ENCODE data around the gene FAM162A. TPM values are rescaled to one million over a fixed set of nuclear protein-coding genes. Genes with fewer than 3 reads are reported as not detected.
"Not testable (repeated sequence)": the region's sequence is repeated elsewhere in the genome, so short reads cannot be mapped to it uniquely, and the experiment has no call there.

FAM162A gene
- total RNA-seq, 2 experiments from 2014 or later, result 32.8 to 34.6 TPM

GRCh38 chr3:122435950-122436349 is 52.0 kb downstream of the FAM162A start:
- no peak for ATAC-seq (ENCODE audit: poor library complexity)
- peaks cover 5% of the 10 kb centered on the region for H3K9me3 Mint-ChIP-seq
- no peak overlapping the region for H3K27ac Mint-ChIP-seq
- no peaks in the 10 kb centered on the region for H3K4me1 Mint-ChIP-seq (ENCODE audit: low read depth)
- H3K36me3 Mint-ChIP-seq (ENCODE audit: low read depth), result peaks cover 94% of the 10 kb centered on the region
- no peak overlapping the region for H3K4me3 Mint-ChIP-seq
- intact Hi-C loops (cut with DNase I, micrococcal nuclease), result no loop called here
- H3K27me3 ChIP-seq (ENCODE audit: control insufficient read depth in 1 of 2, insufficient read depth in 2 of 2, low read length in 2 of 2), result no peaks in the 10 kb centered on the region
- no peak overlapping the region for H3K27ac ChIP-seq (ENCODE audit: low read depth in 1 of 2, low read length in 2 of 2)
- peaks cover 7 to 14% of the 10 kb centered on the region in 2 experiments for H3K9me3 ChIP-seq (ENCODE audit: control insufficient read depth in 1 of 2, insufficient read depth in 1 of 2, low read length in 2 of 2)
- CTCF ChIA-PET, result interaction anchor here (0.7 kb wide), 1 partner anchor 349 kb away, joined by 3 read pairs; no protein-coding TSS in a partner anchor
- no peaks in the 10 kb centered on the region for H3K4me1 ChIP-seq (ENCODE audit: insufficient read depth, low read length)
- POLR2A ChIA-PET, result interaction anchor here (1.5 kb wide), 1 partner anchor 20 kb away, joined by 4 read pairs; the partner anchor contains the start of gene WDR5B
- DNase-seq, result no peak
- peaks cover 76% of the 10 kb centered on the region for H3K36me3 ChIP-seq (ENCODE audit: insufficient read depth, low read length)
- no peaks in the 10 kb centered on the region for H3K27me3 Mint-ChIP-seq
- TF ChIP-seq, protein P1, sequence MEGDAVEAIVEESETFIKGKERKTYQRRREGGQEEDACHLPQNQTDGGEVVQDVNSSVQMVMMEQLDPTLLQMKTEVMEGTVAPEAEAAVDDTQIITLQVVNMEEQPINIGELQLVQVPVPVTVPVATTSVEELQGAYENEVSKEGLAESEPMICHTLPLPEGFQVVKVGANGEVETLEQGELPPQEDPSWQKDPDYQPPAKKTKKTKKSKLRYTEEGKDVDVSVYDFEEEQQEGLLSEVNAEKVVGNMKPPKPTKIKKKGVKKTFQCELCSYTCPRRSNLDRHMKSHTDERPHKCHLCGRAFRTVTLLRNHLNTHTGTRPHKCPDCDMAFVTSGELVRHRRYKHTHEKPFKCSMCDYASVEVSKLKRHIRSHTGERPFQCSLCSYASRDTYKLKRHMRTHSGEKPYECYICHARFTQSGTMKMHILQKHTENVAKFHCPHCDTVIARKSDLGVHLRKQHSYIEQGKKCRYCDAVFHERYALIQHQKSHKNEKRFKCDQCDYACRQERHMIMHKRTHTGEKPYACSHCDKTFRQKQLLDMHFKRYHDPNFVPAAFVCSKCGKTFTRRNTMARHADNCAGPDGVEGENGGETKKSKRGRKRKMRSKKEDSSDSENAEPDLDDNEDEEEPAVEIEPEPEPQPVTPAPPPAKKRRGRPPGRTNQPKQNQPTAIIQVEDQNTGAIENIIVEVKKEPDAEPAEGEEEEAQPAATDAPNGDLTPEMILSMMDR (IDR thresholded peaks at IDR 0.05), result no peak
- no peak overlapping the region for H3K4me3 ChIP-seq (ENCODE audit: low read length)

DNA sequence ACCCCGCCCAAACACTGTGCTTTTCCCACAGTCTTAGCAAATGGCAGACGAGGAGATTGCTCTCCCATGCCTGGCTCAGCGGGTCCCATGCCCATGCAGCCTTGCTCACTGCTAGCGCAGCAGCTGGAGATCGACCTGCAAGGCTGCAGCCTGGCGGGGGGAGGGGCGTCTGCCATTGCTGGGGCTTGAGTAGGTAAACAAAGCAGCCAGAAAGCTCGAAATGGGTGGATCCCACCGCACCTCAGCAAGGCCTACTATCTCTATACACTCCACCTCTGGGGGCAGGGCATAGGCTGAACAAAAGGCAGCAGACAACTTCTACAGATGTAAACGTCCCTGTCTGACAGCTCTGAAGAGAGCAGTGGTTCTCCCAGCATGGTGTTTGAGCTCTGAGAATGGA is 59.1 kb downstream of the FAM162A start:
- no peaks in the 10 kb centered on the region for H3K9me3 ChIP-seq (ENCODE audit: control insufficient read depth in 1 of 2, insufficient read depth in 1 of 2, low read length in 2 of 2)
- no peak overlapping the region for H3K4me3 ChIP-seq (ENCODE audit: low read length)
- no peaks in the 10 kb centered on the region for H3K27me3 ChIP-seq (ENCODE audit: control insufficient read depth in 1 of 2, insufficient read depth in 2 of 2, low read length in 2 of 2)
- ChIA-PET CTCF (interaction anchor here (1.7 kb wide), 1 partner anchor 10 kb away, joined by 4 read pairs; no protein-coding TSS in a partner anchor), POLR2A (no interaction called here)
- Mint-ChIP-seq H3K36me3 (ENCODE audit: low read depth) (peaks cover 100% of the 10 kb centered on the region), H3K27me3 (no peaks in the 10 kb centered on the region), H3K9me3 (peaks cover 2% of the 10 kb centered on the region), H3K4me3 (no peak overlapping the region), H3K27ac (no peak overlapping the region), H3K4me1 (ENCODE audit: low read depth) (peaks cover 5% of the 10 kb centered on the region)
- H3K4me1 ChIP-seq (ENCODE audit: insufficient read depth, low read length), result no peaks in the 10 kb centered on the region
- TF ChIP-seq, protein P1 (IDR thresholded peaks at IDR 0.05), result no peak
- intact Hi-C loops (cut with DNase I, micrococcal nuclease), result no loop called here
- DNase-seq (no peak), ATAC-seq (ENCODE audit: poor library complexity) (no peak)
- no peak overlapping the region for H3K27ac ChIP-seq (ENCODE audit: low read depth in 1 of 2, low read length in 2 of 2)
- H3K36me3 ChIP-seq (ENCODE audit: insufficient read depth, low read length), result peaks cover 52% of the 10 kb centered on the region

DNA sequence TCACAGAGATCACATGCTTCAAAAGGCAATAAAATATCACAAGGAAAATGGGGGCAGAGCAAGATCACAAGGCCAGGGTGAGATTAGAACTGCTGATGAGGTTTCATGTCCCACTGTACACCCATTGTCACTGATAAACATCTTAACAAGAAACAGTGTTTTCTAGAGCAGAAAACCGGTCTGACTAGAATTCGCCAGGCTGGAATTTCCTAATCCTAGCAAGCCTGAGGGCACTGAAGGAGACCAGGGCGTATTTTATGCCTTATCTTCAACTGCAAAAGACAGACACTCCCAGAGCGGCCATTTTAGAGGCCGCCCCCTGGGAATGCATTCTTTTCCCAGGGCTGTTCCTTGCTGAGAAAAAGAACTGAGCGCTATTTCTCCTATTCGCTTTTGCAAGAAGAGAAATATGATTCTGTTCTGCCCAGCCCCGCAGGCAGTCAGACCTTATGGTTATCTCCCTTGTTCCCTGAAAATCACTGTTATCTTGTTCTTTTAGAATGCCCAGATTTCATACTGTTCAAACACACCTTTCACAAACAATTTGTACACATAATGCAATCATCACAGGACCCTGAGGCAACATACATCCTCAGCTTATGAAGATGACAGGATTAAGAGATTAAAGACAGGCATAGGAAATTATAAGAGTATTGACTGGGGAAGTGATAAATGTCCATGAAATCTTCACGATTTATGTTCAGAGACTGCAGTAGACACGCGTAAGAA is 59.9 kb downstream of the FAM162A start:
- ATAC-seq (ENCODE audit: poor library complexity); H3K27me3 ChIP-seq (ENCODE audit: control insufficient read depth in 1 of 2, insufficient read depth in 2 of 2, low read length in 2 of 2); H3K27me3 Mint-ChIP-seq; H3K4me1 ChIP-seq (ENCODE audit: insufficient read depth, low read length); DNase-seq; H3K9me3 Mint-ChIP-seq; H3K4me3 ChIP-seq (ENCODE audit: low read length); H3K27ac Mint-ChIP-seq; H3K4me1 Mint-ChIP-seq (ENCODE audit: low read depth); intact Hi-C loops (cut with DNase I, micrococcal nuclease); H3K9me3 ChIP-seq (ENCODE audit: control insufficient read depth in 1 of 2, insufficient read depth in 1 of 2, low read length in 2 of 2); H3K27ac ChIP-seq (ENCODE audit: low read depth in 1 of 2, low read length in 2 of 2); POLR2A ChIA-PET; H3K4me3 Mint-ChIP-seq; CTCF ChIA-PET: not testable (repeated sequence)
- H3K36me3 ChIP-seq (ENCODE audit: insufficient read depth, low read length), result peaks cover 56% of the 10 kb centered on the region
- peaks cover 100% of the 10 kb centered on the region for H3K36me3 Mint-ChIP-seq (ENCODE audit: low read depth)

GRCh38 chr3:122444491-122444887 is 60.5 kb downstream of the FAM162A start:
- CTCF ChIA-PET; H3K4me1 Mint-ChIP-seq (ENCODE audit: low read depth); POLR2A ChIA-PET; H3K4me1 ChIP-seq (ENCODE audit: insufficient read depth, low read length); H3K27me3 Mint-ChIP-seq; H3K4me3 ChIP-seq (ENCODE audit: low read length); H3K9me3 Mint-ChIP-seq; H3K4me3 Mint-ChIP-seq; H3K27ac ChIP-seq (ENCODE audit: low read depth in 1 of 2, low read length in 2 of 2); DNase-seq; H3K27me3 ChIP-seq (ENCODE audit: control insufficient read depth in 1 of 2, insufficient read depth in 2 of 2, low read length in 2 of 2); H3K27ac Mint-ChIP-seq; intact Hi-C loops (cut with DNase I, micrococcal nuclease); ATAC-seq (ENCODE audit: poor library complexity); H3K9me3 ChIP-seq (ENCODE audit: control insufficient read depth in 1 of 2, insufficient read depth in 1 of 2, low read length in 2 of 2): not testable (repeated sequence)
- peaks cover 58% of the 10 kb centered on the region for H3K36me3 ChIP-seq (ENCODE audit: insufficient read depth, low read length)
- H3K36me3 Mint-ChIP-seq (ENCODE audit: low read depth), result peaks cover 100% of the 10 kb centered on the region

DNA sequence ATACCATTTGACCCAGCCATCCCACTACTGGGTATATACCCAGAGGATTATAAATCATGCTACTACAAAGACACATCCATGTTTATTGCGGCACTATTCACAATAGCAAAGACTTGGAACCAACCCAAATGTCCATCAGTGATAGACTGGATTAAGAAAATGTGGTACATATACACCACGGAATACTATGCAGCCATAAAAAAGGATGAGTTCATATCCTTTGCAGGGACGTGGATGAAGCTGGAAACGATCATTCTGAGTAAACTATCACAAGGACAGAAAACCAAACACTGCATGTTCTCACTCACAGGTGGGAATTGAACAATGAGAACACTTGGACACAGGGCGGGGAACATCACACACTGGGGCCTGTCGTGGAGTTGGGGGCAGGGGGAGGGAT is 64.2 kb downstream of the FAM162A start:
- H3K9me3 ChIP-seq (ENCODE audit: control insufficient read depth in 1 of 2, insufficient read depth in 1 of 2, low read length in 2 of 2); H3K4me3 ChIP-seq (ENCODE audit: low read length); H3K27me3 ChIP-seq (ENCODE audit: control insufficient read depth in 1 of 2, insufficient read depth in 2 of 2, low read length in 2 of 2); H3K9me3 Mint-ChIP-seq; ATAC-seq (ENCODE audit: poor library complexity); H3K4me1 ChIP-seq (ENCODE audit: insufficient read depth, low read length); POLR2A ChIA-PET; H3K27ac Mint-ChIP-seq; CTCF ChIA-PET; H3K4me3 Mint-ChIP-seq; intact Hi-C loops (cut with DNase I, micrococcal nuclease); H3K4me1 Mint-ChIP-seq (ENCODE audit: low read depth); DNase-seq; H3K27ac ChIP-seq (ENCODE audit: low read depth in 1 of 2, low read length in 2 of 2); H3K27me3 Mint-ChIP-seq: not testable (repeated sequence)
- peaks cover 57% of the 10 kb centered on the region for H3K36me3 ChIP-seq (ENCODE audit: insufficient read depth, low read length)
- peaks cover 95% of the 10 kb centered on the region for H3K36me3 Mint-ChIP-seq (ENCODE audit: low read depth)
